HG02759 (cell line): ENCODE measurements around the gene FMNL1.

ENCODE experiments used
- ATAC-seq: cut with Tn5 transposase; IDR thresholded peaks from one replicate; pipeline ENCODE4 v1.9.1; 2021; ENCODE audit warnings: mild to moderate bottlenecking, moderate library complexity; ENCODE audit not compliant: unreplicated experiment

The FMNL1 gene

GRCh38 chr17:45277216-45277849 lies 55.6 kb downstream of the FMNL1 start:
- no peak for ATAC-seq

GRCh38 chr17:45277992-45278391 lies 56.3 kb downstream of the FMNL1 start:
- ATAC-seq: no peak

GRCh38 chr17:45279898-45280297 lies 58.2 kb downstream of the FMNL1 start:
- ATAC-seq: no peak

- no peak for ATAC-seq
Observed at GRCh38 chr17:45282683-45283644, 61.3 kb downstream of the FMNL1 start.

- no peak for ATAC-seq
Observed at GRCh38 chr17:45283711-45284110, 62.0 kb downstream of the FMNL1 start.

- no peak for ATAC-seq
Observed at GRCh38 chr17:45284176-45285140, 62.8 kb downstream of the FMNL1 start.

GRCh38 chr17:45286286-45286685 lies 64.6 kb downstream of the FMNL1 start:
- no peak for ATAC-seq

GRCh38 chr17:45287526-45288500 lies 66.1 kb downstream of the FMNL1 start:
- no peak for ATAC-seq

- ATAC-seq: no peak
Observed at GRCh38 chr17:45288825-45289224, 67.1 kb downstream of the FMNL1 start.

- ATAC-seq: no peak
Observed at GRCh38 chr17:45289301-45290268, 67.9 kb downstream of the FMNL1 start.

- no peak for ATAC-seq
Observed at GRCh38 chr17:45290269-45290765, 68.6 kb downstream of the FMNL1 start.

- ATAC-seq: no peak
Observed at GRCh38 chr17:45291171-45291805, 69.6 kb downstream of the FMNL1 start.

GRCh38 chr17:45292696-45293412 lies 71.2 kb downstream of the FMNL1 start:
- ATAC-seq: no peak

GRCh38 chr17:45293413-45294211 lies 71.9 kb downstream of the FMNL1 start:
- ATAC-seq: no peak

GRCh38 chr17:45294506-45294905 lies 72.8 kb downstream of the FMNL1 start:
- ATAC-seq: no peak

- ATAC-seq: peak; percentile 35
Observed at GRCh38 chr17:45296003-45296832, 74.5 kb downstream of the FMNL1 start.
